Measurements from ENCODE around the gene MUC6.

MUC6 gene

GRCh38 chr11:1072116-1072820, 35.8 kb upstream of the MUC6 start:
- DNase-seq (ENCODE audit: low read depth in 2 of 3, low spot score in 2 of 3), result no peak

- DNase-seq (ENCODE audit: low read depth in 2 of 3, low spot score in 2 of 3), result no peak
These were observed 35.1 kb upstream of the MUC6 start for GRCh38 chr11:1071571-1072115.

- no peak for DNase-seq (ENCODE audit: low read depth in 2 of 3, low spot score in 2 of 3)
These were observed 34.3 kb upstream of the MUC6 start for GRCh38 chr11:1070594-1071462.

GRCh38 chr11:1069740-1070139, 33.2 kb upstream of the MUC6 start:
- no peak for DNase-seq (ENCODE audit: low read depth in 2 of 3, low spot score in 2 of 3)

GRCh38 chr11:1067812-1068496, 31.4 kb upstream of the MUC6 start:
- no peak for DNase-seq (ENCODE audit: low read depth in 2 of 3, low spot score in 2 of 3)

DNA sequence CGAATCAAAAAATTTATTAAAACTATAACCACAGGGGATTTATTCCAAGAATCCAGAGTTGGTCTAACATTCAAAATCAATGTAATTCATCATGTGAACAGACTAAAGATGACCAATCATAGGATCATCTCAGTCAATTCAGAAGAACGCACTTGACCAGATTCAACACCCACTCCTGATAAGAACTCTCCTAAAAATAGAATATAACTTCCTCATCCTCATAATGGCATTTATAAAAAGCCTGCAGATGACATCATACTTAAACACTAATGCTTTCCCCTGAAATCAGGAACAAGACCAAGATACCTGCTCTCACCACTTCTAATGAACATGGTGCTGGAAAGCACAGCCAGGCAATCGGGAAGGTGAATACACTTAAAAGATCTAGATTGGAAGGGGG, 27.6 kb upstream of the MUC6 start:
- DNase-seq (ENCODE audit: low read depth in 2 of 3, low spot score in 2 of 3), result no peak

GRCh38 chr11:1062075-1062820, 25.7 kb upstream of the MUC6 start:
- no peak for DNase-seq (ENCODE audit: low read depth in 2 of 3, low spot score in 2 of 3)

- no peak for DNase-seq (ENCODE audit: low read depth in 2 of 3, low spot score in 2 of 3)
These were observed 24.5 kb upstream of the MUC6 start for GRCh38 chr11:1060852-1061616.

DNA sequence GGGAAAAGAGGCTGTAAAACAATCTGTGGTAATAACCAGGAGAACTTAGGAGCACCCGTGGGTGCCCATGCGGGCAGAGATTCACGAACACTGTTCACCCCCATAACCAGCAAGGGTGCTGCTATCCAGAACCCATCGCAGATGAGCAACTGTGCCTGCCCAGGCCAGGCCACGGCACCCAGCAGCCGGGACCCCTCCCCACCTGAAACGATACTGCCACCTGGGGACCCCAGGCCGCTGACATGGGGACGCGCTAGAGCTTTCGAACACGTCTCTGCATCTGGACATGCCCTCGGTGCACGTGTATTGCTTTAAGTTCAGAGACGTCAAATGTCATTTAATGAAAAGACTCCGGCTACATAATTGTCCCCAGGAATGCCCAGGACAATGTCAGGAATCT, 23.9 kb upstream of the MUC6 start:
- no peak for DNase-seq (ENCODE audit: low read depth in 2 of 3, low spot score in 2 of 3)

DNA sequence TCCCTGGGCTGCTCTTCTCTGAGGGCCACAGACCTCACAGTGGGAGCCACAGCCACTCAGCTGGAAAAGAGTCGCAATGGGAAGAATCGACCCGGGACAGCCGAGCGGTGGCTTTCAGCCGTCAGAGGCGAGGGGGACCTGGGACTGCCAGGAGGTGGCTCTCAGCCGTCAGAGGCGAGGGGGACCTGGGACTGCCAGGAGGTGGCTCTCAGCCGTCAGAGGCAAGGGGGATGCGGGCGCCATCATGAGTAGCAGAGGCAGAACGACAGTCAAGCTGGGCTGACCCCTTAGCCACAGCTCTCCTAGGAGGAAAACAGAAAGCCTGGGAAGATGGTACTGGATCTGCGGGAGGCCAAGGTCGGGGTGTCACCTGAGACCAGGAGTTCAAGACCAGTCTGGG, 23.2 kb upstream of the MUC6 start:
- no peak for DNase-seq (ENCODE audit: low read depth in 2 of 3, low spot score in 2 of 3)

GRCh38 chr11:1057806-1058205, 21.3 kb upstream of the MUC6 start:
- no peak for DNase-seq (ENCODE audit: low read depth in 2 of 3, low spot score in 2 of 3)

DNA sequence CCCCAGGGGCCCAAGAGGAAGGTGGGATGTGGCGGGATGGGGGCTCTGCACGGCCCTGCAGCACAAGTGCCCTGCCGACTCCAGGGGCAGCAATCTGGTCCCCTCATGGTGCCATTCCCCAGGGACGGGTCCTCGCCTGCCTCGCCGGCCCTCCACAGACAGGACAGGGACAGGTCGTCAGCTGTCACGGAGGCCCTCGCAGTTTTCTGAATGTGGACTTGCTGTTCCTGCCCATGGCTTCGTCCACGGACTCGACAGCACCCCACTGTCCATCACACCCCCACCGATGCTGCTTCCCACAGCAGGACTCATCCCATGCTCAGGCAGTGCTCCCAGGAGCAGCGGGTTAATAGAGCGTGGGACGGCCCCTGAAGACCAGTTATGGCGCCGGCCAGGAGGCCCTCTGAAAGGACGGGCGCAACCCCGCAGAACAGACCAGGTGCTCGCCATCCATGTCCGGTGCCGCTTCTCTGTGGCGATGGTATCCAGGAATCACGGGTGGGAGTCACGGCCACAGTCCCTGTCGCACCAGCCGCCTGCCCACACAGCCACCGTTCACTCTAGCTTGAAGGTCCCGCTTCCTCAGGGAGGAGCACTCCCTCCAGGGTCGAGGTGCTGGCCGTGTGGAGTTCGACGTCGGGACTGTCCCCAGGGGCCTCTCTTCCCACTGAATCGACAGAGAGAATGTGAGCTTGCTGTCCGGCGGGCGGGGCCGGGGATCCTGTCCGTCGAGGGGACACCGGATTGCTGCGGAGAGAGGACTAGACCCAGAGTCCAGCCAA, 19.7 kb upstream of the MUC6 start:
- no peak for DNase-seq (ENCODE audit: low read depth in 2 of 3, low spot score in 2 of 3)

- DNase-seq (ENCODE audit: low read depth in 2 of 3, low spot score in 2 of 3), result no peak
These were observed 18.7 kb upstream of the MUC6 start for GRCh38 chr11:1055109-1055703.

GRCh38 chr11:1054143-1055108, 17.9 kb upstream of the MUC6 start:
- no peak for DNase-seq (ENCODE audit: low read depth in 2 of 3, low spot score in 2 of 3)

DNA sequence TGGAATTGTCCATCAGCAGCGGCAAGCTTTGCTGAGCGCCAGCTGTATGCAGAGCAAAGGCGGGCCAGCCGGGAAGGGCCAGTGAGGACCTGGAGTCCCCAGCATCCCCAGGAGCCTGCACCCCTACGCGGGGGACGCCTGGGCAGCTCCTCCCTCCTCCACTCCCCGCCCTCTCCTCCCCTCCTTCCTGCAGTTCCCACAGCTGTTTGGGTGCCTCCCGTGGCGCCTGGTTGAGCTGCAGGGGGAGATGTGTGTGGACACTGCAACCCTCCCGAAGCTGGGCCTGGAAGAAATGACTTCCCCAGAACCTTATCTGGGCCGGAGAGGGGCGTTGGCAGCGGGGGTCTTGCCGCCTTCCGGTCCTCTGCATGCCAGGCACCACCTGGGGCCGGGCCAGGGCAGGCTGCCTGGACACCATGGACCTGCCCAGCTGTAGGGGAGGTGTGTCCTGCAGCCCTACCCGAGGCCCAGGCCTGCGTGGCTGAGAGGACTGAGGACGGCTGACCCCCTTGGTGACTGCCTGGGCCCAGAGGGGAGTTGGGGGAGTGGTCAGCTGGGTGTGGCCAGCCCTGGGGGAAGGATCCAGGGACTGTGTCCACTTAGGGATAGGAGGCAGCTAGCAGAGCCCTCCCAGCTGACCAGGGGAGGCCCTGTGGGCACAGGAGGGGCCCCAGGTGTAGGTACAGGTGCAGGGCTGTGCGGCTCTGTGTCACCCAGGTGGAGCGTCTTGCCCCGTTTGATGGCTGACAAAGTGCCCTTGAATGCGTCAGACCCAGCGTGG, 16.8 kb upstream of the MUC6 start:
- no peak for DNase-seq (ENCODE audit: low read depth in 2 of 3, low spot score in 2 of 3)

DNA sequence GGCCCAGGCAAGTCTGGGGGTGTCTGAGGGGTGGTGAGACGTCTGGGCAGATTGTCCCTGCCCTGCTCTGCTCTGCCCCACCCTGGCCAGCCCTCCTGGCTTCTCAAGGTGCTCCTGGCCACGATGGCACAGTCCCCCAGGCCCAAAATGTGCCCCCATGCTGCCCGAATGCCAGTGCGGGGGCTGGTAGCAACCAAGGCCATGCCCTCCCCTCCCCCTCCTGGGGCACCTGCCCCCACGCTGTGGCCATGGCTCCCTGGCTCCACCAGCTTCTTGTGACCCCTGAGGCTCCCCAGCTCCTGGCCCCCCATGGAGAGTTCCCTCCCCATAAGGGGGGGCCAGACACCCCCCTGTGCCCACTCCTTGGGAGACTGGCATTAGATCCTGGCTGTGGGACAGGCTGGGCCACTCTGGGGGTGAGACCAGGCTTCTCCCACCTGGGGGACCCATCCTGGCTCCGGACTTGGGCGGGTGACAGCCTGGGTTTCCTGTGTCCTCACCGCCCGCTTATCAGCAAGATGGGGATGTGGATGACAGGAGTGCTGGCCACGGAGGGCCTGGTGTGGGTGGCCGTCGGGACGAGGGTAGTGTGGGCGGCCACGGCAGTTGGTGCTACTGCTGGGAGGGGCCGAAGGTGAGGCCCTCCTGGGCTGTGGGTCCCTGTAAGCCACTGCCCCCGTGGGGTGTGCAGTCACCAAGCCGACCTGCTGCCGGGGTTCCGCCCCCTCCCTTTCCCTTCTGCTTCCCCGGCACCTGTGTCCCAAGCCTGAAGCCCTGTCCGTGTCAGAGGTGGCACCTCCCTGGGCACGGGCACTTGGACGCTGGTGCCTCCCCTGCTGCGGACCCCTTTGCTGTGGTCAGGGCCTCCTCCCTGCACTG, 15.9 kb upstream of the MUC6 start:
- DNase-seq (ENCODE audit: low read depth in 2 of 3, low spot score in 2 of 3), result no peak
